Esophagus (tissue), 2 donors: ENCODE results near the gene ATRN. TPM values are rescaled to one million over a fixed set of nuclear protein-coding genes. Genes with fewer than 3 reads are reported as not detected.

Experiments
- H3K27ac ChIP-seq, 2 donors: one replicate each; pipeline ENCODE4 v1.5.1; 2013; ENCODE audit warnings: low read depth in 2 of 2, mild to moderate bottlenecking in 2 of 2, inconsistent platforms in 1 of 2, low read length in 1 of 2, moderate library complexity in 1 of 2
- H3K27me3 ChIP-seq, 2 donors: one replicate each; pipeline ENCODE4 v1.6.1; 2013; ENCODE audit warnings: low read length in 2 of 2, control low read depth in 1 of 2, mild to moderate bottlenecking in 1 of 2; ENCODE audit not compliant: insufficient read depth in 2 of 2, control insufficient read depth in 1 of 2
- H3K36me3 ChIP-seq, 2 donors: one replicate each; pipeline ENCODE4 v1.6.1; 2013; ENCODE audit warnings: low read length in 1 of 2; ENCODE audit not compliant: control insufficient read depth in 2 of 2, insufficient read depth in 2 of 2
- H3K4me1 ChIP-seq, 2 donors: one replicate each; pipeline ENCODE4 v1.6.1; 2013; ENCODE audit warnings: low read length in 1 of 2; ENCODE audit not compliant: control insufficient read depth in 2 of 2, insufficient read depth in 2 of 2
- H3K4me3 ChIP-seq, 2 donors: one replicate each; pipeline ENCODE4 v1.5.1; 2013; ENCODE audit warnings: low read length in 2 of 2, mild to moderate bottlenecking in 2 of 2, low read depth in 1 of 2, moderate library complexity in 1 of 2
- H3K9me3 ChIP-seq, 2 donors: one replicate each; pipeline ENCODE4 v1.6.1; 2013; ENCODE audit warnings: mild to moderate bottlenecking in 2 of 2, low read depth in 1 of 2, low read length in 1 of 2, moderate library complexity in 1 of 2; ENCODE audit not compliant: control insufficient read depth in 2 of 2, insufficient read depth in 1 of 2
- WGBS, 2 donors: extraction: QIAGEN DNeasy Blood & Tissue Kit; methylation state at CpG; one replicate each; pipeline ENCODE4 v1.1.7; 2013; 5-methylcytosine and 5-hydroxymethylcytosine counted together
- polyA plus RNA-seq, 2 donors: library from polyadenylated mRNA; stranded (reverse); fragments of 200-250 nt; gene quantifications; one replicate each; pipeline ENCODE4 v1.2.3, GENCODE V29; 2013
- donor health status: healthy with polysubstance abuse.
- donor health status: Bipolar disorder and iron deficiency.

Gene ATRN
- polyA plus RNA-seq, 2 donors, result 2.4 to 5.1 TPM

DNA sequence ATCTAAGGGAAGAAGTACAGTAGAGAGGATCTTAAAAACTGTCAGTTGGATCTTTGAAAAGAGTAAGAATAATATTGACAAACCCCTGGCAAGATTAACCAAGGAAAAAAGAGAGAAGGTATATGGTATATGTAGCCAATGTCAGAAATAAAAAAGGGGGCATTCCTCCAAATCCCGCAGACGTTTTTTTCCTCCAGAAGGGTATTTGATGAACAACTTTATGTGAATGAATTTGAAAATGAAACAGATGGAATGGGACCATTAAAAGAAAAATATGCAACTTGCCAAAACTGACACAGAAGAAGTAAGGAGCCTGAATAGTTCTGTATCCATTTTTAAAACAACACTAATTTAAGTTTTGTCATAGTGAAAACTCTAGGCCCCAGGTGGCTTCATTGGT lies 156.7 kb downstream of the ATRN start:
- H3K27me3 ChIP-seq, result no peaks in the 10 kb centered on the region
- no peak overlapping the region for H3K27ac ChIP-seq
- no peaks in the 10 kb centered on the region for H3K9me3 ChIP-seq
- peaks cover 4 to 6% of the 10 kb centered on the region in 2 donors for H3K36me3 ChIP-seq
- H3K4me3 ChIP-seq, result no peak overlapping the region
- WGBS, 2 donors, result 89 to 93% methylated on average over 2 of the region's 2 CpGs
- no peaks in the 10 kb centered on the region for H3K4me1 ChIP-seq

GRCh38 chr20:3628502-3629314 lies 157.9 kb downstream of the ATRN start:
- Histone ChIP-seq H3K4me1 (no peaks in the 10 kb centered on the region), H3K36me3 (peaks cover 4 to 6% of the 10 kb centered on the region in 2 donors), H3K9me3 (no peaks in the 10 kb centered on the region), H3K4me3 (no peak overlapping the region), H3K27ac (no peak overlapping the region), H3K27me3 (no peaks in the 10 kb centered on the region)
- WGBS, 2 donors, result 87 to 88% methylated on average over 16 of the region's 16 CpGs

DNA sequence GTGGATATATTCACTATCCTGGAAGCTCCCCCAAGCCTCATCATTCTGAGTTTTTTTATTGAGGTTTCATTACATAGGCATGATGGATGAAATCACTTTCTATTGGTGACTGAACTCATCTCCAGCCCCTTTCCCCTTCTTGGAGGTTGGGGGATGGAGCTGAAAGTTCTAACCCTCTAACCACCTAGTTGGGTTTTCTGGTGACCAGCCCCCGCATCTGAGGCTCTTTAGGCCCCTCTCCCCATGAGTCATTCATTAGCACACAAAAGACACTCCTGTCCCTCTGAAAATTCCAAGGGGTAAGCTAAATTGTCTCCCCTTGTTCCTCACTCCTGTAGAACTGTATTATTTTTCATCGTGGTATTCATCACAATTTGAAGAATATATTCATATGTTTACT lies 159.1 kb downstream of the ATRN start:
- Histone ChIP-seq H3K27ac (no peak overlapping the region), H3K4me1 (no peaks in the 10 kb centered on the region), H3K27me3 (no peaks in the 10 kb centered on the region), H3K36me3 (peaks cover 4 to 8% of the 10 kb centered on the region in 2 donors), H3K9me3 (no peaks in the 10 kb centered on the region), H3K4me3 (no peak overlapping the region)
- 84 to 93% methylated on average over 2 of the region's 2 CpGs for WGBS, 2 donors

GRCh38 chr20:3630429-3630828 lies 159.6 kb downstream of the ATRN start:
- no peaks in the 10 kb centered on the region for H3K27me3 ChIP-seq
- H3K4me3 ChIP-seq, result no peak overlapping the region
- no peaks in the 10 kb centered on the region for H3K9me3 ChIP-seq
- H3K27ac ChIP-seq, result no peak overlapping the region
- WGBS, 2 donors, result 76 to 92% methylated on average over 8 of the region's 8 CpGs
- H3K36me3 ChIP-seq, result peaks cover 4 to 8% of the 10 kb centered on the region in 2 donors
- H3K4me1 ChIP-seq, result no peaks in the 10 kb centered on the region

- Histone ChIP-seq H3K36me3 (peaks cover 4 to 8% of the 10 kb centered on the region in 2 donors), H3K4me3 (no peak overlapping the region), H3K27ac (no peak overlapping the region), H3K9me3 (no peaks in the 10 kb centered on the region), H3K27me3 (no peaks in the 10 kb centered on the region), H3K4me1 (no peaks in the 10 kb centered on the region)
- WGBS, 2 donors, result 80 to 89% methylated on average over 5 of the region's 5 CpGs
Observed at GRCh38 chr20:3631534-3631933, 160.7 kb downstream of the ATRN start.

DNA sequence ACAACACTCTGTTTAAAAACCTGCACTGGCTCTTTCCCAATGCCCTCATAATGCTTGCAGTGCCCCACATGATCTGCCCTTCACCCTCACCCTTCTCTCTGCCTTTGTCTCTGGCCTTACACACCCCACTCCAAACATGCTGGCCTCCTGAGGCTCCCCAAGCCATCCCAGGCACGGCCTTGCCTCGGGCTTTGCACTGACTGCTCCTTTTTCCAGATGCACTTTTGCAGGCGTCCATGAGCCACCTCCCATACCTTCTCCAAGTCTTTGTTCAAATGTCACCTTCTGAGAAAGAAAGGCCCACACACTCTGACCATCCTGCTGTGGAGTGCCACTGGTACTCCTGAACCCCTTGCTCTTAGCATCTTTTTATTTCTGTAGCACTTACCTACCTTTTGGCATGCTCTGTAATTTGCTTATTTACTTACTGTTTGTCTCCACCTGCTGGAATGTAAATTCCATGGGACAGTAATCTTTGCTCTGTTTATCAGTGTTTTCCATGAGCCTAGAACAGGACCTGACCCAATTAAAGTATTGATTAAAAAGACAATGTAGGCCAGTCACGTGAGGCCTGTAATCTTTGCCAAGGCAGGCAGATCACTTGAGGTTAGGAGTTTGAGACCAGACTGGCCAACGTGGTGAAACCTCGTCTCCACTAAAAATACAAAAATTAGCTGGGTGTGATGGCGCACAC lies 161.6 kb downstream of the ATRN start:
- peaks cover 4 to 8% of the 10 kb centered on the region in 2 donors for H3K36me3 ChIP-seq
- H3K4me1 ChIP-seq, result no peaks in the 10 kb centered on the region
- 79 to 93% methylated on average over 7 of the region's 7 CpGs for WGBS, 2 donors
- H3K4me3 ChIP-seq, result no peak overlapping the region
- no peak overlapping the region for H3K27ac ChIP-seq
- no peaks in the 10 kb centered on the region for H3K27me3 ChIP-seq
- no peaks in the 10 kb centered on the region for H3K9me3 ChIP-seq

DNA sequence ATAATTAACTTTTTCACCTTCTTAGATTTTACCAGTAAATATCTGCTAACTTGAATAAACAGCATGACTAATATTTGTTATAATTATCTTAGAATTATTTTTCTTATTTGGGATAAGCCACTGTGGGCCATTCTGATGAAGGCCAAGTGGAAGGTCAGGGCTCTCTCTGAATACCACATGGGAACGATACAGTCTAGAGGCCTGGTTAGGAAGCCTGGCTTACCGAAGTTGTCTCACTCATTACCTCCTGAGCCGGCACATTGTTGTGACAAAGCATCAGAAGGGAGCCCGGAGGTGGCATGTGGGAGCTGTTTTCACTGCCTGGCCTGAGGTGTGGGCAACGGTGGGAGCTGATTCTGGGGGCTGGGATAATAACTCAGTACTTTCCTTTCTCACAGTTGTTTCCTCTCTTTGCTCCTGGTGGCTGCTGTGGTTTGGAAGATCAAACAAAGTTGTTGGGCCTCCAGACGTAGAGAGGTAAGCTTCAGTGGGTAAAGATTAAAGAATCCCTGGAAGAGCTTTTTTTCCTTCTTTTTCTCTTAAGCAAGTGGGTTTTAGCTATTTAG lies 163.2 kb downstream of the ATRN start:
- Histone ChIP-seq H3K27me3 (no peaks in the 10 kb centered on the region), H3K4me3 (no peak overlapping the region), H3K27ac (no peak overlapping the region), H3K4me1 (no peaks in the 10 kb centered on the region), H3K36me3 (peaks cover 1 to 2% of the 10 kb centered on the region in 2 donors), H3K9me3 (no peaks in the 10 kb centered on the region)
- 68 to 76% methylated on average over 6 of the region's 6 CpGs for WGBS, 2 donors

DNA sequence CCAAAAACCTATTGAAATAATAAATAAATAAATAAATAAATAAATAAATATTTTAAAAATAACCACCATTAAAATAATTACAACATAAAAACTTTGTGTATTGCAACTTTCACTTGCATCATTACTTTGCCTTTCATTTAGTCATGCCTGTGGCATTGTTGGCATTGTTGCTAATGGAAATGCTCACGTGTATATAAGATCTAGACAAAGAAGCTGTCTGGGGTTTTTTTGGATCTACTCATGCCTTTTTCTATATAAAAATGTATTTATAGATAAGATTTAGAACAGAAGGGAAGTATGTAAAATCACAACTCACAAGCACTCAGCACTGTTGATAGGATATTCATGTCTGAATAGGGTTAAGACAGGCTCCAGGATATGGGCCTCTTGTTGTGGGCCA lies 164.5 kb downstream of the ATRN start:
- no peaks in the 10 kb centered on the region for H3K9me3 ChIP-seq
- 88 to 92% methylated on average over 1 of the region's 1 CpG for WGBS, 2 donors
- H3K4me3 ChIP-seq, result no peak overlapping the region
- H3K4me1 ChIP-seq, result no peaks in the 10 kb centered on the region
- H3K27me3 ChIP-seq, result no peaks in the 10 kb centered on the region
- H3K36me3 ChIP-seq, result peaks cover 0 to 5% of the 10 kb centered on the region in 2 donors
- H3K27ac ChIP-seq, result no peak overlapping the region

DNA sequence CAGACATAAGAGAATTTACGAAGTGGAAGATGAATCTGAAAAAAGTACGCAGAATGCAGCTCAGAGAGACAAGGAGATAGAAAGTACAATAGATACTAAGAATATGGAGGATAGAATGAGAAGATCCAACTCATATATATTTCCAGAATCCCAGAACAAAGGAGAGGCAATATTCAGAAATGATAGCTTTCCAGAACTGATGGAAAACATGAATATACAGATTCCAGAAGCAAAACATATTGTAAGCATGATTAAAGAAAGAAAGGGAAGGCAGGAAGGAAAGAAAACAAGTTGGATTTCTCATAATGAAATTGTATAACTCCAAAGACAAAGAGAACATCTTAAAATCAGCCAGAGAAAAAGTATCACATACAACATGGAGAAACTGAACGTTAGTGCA lies 169.4 kb downstream of the ATRN start:
- Histone ChIP-seq H3K27ac (no peak overlapping the region), H3K27me3 (no peaks in the 10 kb centered on the region), H3K4me1 (no peaks in the 10 kb centered on the region), H3K36me3 (peaks cover 0 to 14% of the 10 kb centered on the region in 2 donors), H3K9me3 (no peaks in the 10 kb centered on the region), H3K4me3 (no peak overlapping the region)
- WGBS, 2 donors, result 81 to 97% methylated on average over 3 of the region's 3 CpGs
